HG03064 (cell line): ENCODE data around the gene MRS2.
"Not testable (repeated sequence)": the region's sequence is repeated elsewhere in the genome, so short reads cannot be mapped to it uniquely, and the experiment has no call there.

ENCODE experiments used
- ATAC-seq: cut with Tn5 transposase; IDR thresholded peaks from one replicate; pipeline ENCODE4 v1.9.1; 2021; ENCODE audit warnings: low read depth; ENCODE audit not compliant: unreplicated experiment

MRS2 gene

GRCh38 chr6:24402697-24403500, at the start of gene MRS2:
Gene MRS2, plus strand, starts transcription at chr6:24402936. Its CDS starts 111 bp downstream, at chr6:24403047.
- ATAC-seq = peak; percentile 97

GRCh38 chr6:24353861-24354260, 48.9 kb upstream of the MRS2 start:
- no peak for ATAC-seq

- no peak for ATAC-seq
These were observed 47.3 kb upstream of the MRS2 start for GRCh38 chr6:24355393-24355792.

GRCh38 chr6:24356310-24356973, 46.3 kb upstream of the MRS2 start:
- ATAC-seq = no peak

- no peak for ATAC-seq
These were observed 45.2 kb upstream of the MRS2 start, which contains the start of gene DCDC2 for GRCh38 chr6:24357336-24358218. Gene DCDC2, minus strand, starts transcription at chr6:24358059. Its CDS starts 309 bp downstream, at chr6:24357750.

- ATAC-seq = no peak
These were observed 44.4 kb upstream of the MRS2 start for GRCh38 chr6:24358219-24358821.

- ATAC-seq = peak; percentile 82
These were observed 42.9 kb upstream of the MRS2 start for GRCh38 chr6:24359640-24360454.

GRCh38 chr6:24362363-24362762, 40.4 kb upstream of the MRS2 start:
- ATAC-seq = not testable (repeated sequence)

- ATAC-seq = not testable (repeated sequence)
These were observed 37.6 kb upstream of the MRS2 start for GRCh38 chr6:24365103-24365633.

GRCh38 chr6:24374612-24375011, 28.1 kb upstream of the MRS2 start:
- ATAC-seq = no peak

GRCh38 chr6:24376871-24377270, 25.9 kb upstream of the MRS2 start:
- no peak for ATAC-seq

- ATAC-seq = no peak
These were observed 24.2 kb upstream of the MRS2 start for GRCh38 chr6:24378473-24379097.

GRCh38 chr6:24381476-24382219, 21.1 kb upstream of the MRS2 start:
- ATAC-seq = no peak

- ATAC-seq = no peak
These were observed 20.6 kb upstream of the MRS2 start for GRCh38 chr6:24382220-24382540.

- not testable (repeated sequence) for ATAC-seq
These were observed 19.7 kb upstream of the MRS2 start for GRCh38 chr6:24382891-24383494.

GRCh38 chr6:24384369-24385130, 18.2 kb upstream of the MRS2 start:
- ATAC-seq = not testable (repeated sequence)

- no peak for ATAC-seq
These were observed 17.0 kb upstream of the MRS2 start for GRCh38 chr6:24385536-24386269.
